HT1080 (cell line): Measurements from ENCODE around the gene TSEN34. TPM values are rescaled to one million over a fixed set of nuclear protein-coding genes. Genes with fewer than 3 reads are reported as not detected.
"Not testable (repeated sequence)": the region's sequence is repeated elsewhere in the genome, so short reads cannot be mapped to it uniquely, and the experiment has no call there.

Source experiments
- DNase-seq: peaks from one replicate; pipeline ENCODE4 v3.0.0-alpha.2; 2015; ENCODE audit warnings: low read depth
- total RNA-seq: library from RNA; depleted of rRNA; stranded (reverse); fragments of >200 nt; shearing (Covaris generic); gene quantifications from 2 replicates; pipeline ENCODE4 v1.2.3, GENCODE V29; 2014

TSEN34 gene
- total RNA-seq, 1 experiment from 2014 or later: 67.2 TPM

DNA sequence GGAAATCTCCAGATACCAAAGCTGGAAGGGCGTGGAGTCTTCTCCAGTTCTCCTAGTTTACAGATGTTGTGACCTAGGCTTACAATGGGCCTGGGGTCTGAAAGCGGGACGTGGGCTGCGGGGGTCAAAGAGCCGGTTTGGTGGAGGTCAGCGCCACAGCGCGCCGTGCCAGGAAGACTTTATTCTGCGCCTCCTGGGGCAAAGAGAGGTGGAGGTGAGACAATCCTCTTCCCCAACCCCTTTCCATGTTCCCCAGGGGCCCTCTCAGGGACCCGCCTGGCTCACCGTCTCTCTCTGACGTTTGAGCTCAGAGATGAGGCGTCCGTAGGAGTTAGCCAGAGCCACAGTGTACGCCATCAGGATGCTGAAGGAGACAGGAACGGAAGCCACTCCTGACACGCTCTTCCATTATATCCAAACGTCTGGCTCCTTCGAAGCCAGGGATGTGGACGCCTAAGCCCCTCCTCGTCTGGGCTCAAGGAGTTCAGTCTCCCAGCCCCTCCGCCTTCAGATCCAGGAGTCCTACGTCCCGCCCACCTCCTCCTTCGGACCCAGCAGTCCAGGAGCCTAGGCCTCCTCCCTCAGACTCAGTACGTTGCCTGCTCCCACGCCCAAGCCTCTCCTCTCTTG, 30.8 kb upstream of the TSEN34 start:
- no peak for DNase-seq

- DNase-seq: no peak
These were observed 30.3 kb upstream of the TSEN34 start for GRCh38 chr19:54160854-54161253.

DNA sequence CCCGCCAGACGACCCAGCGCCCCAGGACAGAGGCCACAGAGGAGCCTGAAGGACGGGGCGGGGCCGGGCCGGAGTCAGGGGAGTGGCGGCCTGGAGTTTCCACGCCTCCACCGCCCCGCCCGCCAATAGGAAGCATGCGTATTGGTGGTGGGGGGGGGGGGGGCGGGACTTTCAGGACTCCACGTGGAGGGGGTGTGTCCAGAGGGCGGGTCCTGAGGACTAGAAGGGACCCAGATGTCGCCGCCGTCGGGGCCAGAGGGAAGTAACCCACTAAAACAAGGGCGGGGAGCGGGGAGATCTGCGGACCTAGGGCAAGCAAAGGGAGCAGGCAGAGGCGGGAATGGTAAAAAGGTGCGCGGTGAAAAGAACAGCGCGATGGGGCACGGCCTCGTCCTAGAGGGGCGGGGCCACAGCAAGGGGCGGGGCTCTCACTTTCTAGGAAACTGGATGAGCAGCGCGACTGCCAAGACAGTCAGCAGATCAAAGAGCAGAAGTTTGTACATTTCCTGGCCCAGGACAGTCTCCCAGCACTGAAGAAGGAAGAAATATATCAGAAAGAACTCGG, 28.8 kb upstream of the TSEN34 start:
- DNase-seq: no peak

- DNase-seq: no peak
These were observed 28.2 kb upstream of the TSEN34 start for GRCh38 chr19:54162884-54163283.

GRCh38 chr19:54164369-54165068, 26.6 kb upstream of the TSEN34 start:
- DNase-seq: no peak

DNA sequence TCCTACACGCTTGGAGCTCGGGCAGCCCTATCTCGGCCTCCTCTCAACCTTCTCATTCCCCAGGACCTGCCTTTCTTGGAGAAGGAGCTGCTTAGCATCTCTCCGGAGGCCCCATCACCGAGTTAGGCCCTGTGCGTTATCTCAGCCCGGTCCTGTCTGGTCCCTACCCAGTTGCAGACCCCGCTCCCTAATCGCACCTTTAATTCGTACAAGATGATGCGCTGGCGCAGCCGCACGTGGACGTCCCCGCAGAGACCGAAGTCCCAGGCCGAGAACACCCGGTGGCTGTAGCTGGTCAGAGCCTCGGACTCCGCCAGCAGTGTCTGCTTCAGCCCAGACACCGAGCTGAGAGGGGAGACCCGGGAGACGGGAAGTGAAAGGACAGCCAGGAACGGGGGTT, 25.9 kb upstream of the TSEN34 start:
- DNase-seq: no peak

DNA sequence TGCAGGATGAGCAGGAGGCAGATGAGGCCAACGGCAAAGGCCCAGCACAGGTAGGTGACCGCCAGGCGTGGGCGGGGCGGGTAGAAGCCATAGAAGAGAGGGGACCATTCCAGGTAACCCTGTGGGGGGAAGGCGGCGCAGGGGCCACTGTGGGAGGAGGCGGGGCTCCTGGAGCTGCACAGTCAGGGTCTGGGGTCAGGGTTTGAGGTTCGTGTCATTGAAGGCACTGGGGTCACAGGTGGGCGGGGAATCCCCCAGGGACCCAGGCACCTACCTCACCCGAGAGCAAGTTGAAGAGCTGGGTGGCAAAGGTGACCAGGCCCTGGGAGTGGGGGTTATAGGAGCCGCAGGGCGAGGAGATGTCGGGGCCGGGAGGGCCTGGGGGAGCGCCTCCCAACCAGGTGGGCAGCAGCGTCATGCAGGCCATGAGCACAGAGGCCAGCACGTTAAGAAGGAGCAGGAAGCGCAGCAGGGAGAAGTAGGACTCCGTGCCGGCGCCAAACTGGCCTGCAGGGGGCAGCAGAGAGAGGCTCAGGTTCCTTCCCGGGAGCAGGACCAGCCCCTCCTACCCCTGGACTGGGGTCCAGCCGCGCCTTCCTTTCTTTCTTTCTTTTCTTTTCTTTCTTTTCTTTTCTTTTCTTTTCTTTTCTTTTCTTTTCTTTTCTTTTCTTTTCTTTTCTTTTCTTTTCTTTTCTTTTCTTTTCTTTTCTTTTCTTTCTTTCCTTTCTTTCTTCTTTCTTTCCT, 22.8 kb upstream of the TSEN34 start:
- peak; percentile 87 for DNase-seq

DNA sequence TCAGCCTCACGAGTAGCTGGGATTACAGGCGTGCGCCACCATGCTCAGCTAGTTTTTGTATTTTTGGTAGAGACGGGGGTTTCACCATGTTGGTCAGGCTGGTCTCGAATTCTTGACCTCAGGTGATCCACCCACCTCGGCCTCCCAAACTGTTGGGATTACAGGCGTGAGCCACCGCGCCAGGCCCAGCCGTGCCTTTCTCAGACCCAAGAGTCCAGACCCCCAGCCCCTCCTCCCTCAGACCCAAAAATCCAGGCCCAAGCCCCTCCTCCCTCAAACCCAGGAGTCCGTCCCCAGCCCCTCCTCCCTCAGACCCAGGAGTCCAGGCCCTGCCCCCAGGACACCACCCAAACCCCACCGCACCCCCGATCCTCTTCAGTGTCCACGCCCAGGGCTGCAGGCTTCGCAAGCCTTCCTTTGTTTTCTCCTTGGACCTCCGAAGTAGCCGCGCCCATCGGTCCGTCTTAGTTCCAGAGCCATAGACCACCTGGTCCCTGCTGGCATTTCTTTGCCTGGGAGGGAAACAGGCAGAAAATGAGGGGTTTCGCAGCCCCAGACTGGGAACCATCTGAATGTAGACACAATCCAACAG, 21.9 kb upstream of the TSEN34 start:
- no peak for DNase-seq

- not testable (repeated sequence) for DNase-seq
These were observed 19.2 kb upstream of the TSEN34 start for GRCh38 chr19:54171736-54172431.

DNA sequence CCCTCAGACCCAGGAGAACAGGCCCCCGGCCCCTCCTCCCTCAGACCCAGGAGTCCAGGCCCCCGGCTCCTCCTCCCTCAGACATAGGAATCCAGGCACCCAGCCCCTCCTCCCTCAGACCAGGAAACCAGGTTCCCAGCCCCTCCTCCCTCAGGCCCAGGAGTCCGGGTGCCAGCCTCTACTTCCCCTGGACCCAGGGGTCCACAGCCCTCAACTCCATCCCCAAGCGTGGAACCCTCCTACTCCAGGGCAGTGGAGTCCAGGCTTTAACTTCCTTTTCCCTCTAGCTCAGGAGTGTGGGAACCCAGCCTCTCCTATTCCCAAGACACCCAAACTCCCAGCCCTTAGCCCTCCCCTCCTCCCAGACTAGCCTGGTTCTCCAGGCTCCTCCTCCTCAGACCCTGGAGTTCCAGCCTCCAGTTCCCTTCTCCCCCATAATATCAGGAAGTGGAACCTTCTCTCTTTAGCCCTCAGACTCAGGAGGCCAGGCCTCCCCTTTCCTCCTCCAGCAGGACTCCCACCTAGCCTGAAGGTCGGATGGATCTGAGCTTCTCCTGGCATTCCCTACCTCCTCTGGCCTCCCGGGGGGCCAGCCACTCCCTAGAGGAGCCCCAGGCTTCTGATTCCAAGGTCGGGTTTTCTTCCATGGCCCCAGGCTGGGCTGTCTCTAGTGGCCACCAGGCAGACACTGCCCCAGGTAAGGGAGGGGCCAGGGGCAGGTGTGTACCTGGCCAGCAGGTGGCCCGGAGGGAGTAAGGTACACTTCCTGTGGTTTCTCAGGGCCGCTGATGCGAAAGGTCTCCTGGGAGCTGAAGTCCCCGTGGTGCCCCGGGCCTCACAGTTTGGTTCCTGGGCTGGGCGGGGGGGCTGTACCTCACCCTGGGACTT, 18.4 kb upstream of the TSEN34 start, which contains the start of gene TMC4:
Gene TMC4 (minus strand): TSS at position 690 of the 888 bp plus-strand sequence. CDS start 43 bp downstream, at position 647.
- DNase-seq: peak; percentile 23

- DNase-seq: no peak
These were observed 17.8 kb upstream of the TSEN34 start for GRCh38 chr19:54173359-54173699.

DNA sequence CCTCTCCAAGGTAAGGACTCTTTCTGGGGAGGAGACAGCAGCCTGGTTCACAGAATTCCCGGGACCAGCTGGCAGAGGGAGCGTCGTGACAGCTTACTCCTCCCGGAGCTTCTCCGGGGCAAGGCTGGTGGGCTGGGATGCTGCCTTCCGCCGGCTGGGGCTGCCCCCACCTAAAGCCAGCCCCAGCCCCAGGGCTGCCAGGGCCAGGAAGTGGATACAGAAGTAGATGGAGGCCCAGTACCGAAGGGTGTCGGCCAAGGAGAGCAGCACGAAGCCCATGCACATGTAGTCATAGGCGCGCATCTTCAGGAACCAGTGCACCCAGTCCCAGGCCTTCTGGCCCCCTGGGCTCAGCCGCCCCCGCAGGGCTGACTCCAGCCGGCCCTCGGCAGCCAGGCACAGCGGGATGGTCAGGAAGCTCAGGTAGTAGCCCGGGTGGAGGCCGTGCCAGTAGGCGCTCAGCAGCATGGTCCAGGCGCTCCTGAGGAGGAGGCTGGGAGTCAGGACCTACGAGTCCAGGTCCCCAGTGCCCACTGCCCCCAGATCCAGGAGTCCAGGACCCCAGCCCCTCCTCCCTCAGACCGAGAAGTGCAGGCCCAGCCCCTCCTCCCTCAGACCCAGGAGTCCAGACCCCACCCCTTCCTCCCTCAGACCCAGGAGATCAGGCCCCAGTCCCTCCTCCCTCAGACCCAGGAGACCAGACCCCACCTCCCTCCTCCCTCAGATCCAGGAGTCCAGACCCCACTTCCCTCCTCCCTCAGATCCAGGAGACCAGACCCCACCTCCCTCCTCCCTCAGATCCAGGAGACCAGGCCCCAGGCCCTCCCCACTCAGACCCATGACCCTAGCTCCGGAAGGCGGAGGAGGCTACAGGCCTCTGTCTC, 16.9 kb upstream of the TSEN34 start:
- DNase-seq: no peak

DNA sequence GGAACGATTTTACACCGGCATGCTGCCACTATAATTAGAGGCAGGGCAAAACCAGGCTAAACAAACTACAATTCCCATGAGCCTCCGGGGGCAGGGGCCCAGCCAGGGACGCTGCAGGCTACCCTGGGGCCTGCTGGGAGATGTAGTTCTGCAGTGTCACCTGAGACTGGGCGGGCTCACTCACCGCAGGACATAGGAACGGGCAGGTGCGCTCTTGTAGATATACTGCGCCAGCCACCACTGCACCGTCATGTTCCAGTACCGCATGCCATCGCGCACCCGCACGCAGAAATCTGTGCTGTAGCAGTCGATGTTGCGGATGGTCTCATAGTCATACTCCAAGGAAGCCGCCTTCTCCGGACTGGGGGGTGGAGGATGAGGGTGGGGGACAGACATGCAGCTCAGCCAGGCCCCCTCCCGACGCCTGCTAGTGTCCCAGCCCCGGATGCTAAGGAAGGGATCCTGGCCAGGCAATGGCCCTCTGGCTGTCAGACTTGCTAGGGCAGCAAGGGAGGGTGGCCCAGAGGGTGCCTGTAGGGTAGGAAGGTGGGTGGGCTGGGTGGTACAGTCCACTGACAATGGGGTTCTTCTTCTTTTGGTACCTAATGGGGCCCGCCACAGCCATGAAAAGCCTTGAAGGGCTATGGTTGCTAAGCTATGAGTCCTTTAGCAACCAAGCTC, 12.4 kb upstream of the TSEN34 start:
- no peak for DNase-seq

DNA sequence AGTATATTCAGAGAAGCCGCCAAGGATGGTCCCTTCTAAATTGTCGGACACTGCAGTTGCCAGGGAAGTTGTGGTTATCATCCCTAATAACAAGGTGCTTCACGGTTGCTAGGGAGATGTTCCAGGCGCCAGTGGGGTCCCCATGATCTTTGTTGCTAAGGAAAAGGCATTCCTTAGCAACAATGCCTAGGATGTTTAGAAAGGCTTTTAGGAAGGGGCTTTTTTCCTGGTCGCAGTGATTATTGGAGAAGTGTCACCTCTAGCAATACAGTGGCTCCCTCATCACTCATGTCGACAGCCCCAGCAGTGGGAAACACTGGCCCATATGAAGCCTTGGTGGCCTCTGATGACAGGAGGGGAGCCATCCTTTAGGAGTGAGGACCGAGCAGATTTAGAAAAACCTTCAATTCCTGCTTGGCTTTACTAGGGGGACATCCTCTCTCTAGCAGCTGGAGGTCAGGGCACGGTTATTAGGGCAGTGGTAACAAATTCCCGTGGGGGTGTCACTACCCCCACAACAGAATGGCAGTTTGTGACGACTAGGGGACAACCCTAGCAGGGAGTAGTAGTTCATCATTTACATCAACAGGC, 11.8 kb upstream of the TSEN34 start:
- DNase-seq: no peak

GRCh38 chr19:54179921-54180461, 11.1 kb upstream of the TSEN34 start:
- DNase-seq: peak; percentile 52

DNA sequence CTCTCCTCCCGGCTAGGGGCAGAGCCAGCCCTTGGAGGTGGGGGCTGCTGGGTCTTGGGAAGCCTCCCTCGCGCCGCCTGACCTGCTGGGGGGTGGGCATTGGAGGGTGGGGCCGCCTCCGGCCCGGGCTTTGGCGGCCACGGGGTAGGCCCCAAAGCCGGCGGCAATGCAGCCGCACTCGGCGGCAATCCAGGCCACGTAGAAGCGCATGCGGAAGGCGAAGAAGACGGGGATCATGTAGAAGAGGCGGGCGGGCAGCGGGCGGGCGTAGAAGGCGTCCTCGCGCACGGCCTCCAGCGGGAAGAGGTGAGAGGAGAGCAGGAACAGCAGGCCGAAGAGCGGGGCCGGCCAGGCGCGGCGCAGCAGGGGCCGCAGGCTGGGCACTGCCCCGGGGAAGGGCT, 10.4 kb upstream of the TSEN34 start:
- DNase-seq: no peak

DNA sequence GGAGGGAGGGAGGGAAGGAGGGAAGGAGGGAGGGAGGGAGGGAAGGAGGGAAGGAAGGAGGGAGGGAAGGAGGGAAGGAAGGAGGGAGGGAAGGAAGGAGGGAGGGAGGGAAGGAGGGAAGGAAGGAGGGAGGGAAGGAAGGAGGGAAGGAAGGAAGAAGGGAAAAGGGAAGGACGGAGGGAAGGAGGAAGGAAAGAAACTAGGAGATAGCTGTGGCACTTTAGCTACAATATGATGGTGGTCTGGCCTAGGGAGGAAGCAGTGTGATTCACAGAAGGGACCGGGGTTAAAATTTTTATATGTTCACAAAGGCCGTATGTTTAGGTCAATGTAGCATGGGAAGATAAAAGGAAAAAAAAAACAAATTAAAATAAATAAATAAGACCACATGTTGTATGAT, 9.2 kb upstream of the TSEN34 start:
- DNase-seq: not testable (repeated sequence)

- DNase-seq: no peak
These were observed 7.7 kb upstream of the TSEN34 start for GRCh38 chr19:54183431-54183830.
